T-helper 17 cell (primary cell): Measurements from ENCODE around the gene MROH2A. TPM values are rescaled to one million over a fixed set of nuclear protein-coding genes. Genes with fewer than 3 reads are reported as not detected.
A peak's percentile ranks its signal among the peaks of the same experiment; 100 is the strongest.

Experiments used
- ATAC-seq: fragments of 150-1000 bp; cut with Tn5 transposase; 2 replicates; pipeline ENCODE4 v1.10.0; 2021; ENCODE audit warnings: mild to moderate bottlenecking, moderate library complexity
- DNase-seq, 3 donors: peaks; one replicate each; pipeline versions ENCODE4 v3.0.0 to v3.0.0-alpha.2; 2020 to 2021
- H3K9me3 ChIP-seq: one replicate; pipeline ENCODE4 v1.7.0; 2013; ENCODE audit warnings: low read length, mild to moderate bottlenecking; ENCODE audit not compliant: control insufficient read depth, poor library complexity, severe bottlenecking
- H3K27ac Mint-ChIP-seq: one replicate; pipeline ENCODE4 v1.8.0; 2022; ENCODE audit warnings: mild to moderate bottlenecking, moderate library complexity, mixed read lengths
- H3K27me3 Mint-ChIP-seq: one replicate; pipeline ENCODE4 v1.8.0; 2022; ENCODE audit warnings: mixed read lengths
- H3K36me3 Mint-ChIP-seq: one replicate; pipeline ENCODE4 v1.8.0; 2022; ENCODE audit warnings: low read depth, mixed read lengths
- H3K4me1 Mint-ChIP-seq: one replicate; pipeline ENCODE4 v1.8.0; 2022; ENCODE audit warnings: mild to moderate bottlenecking, mixed read lengths
- H3K4me3 Mint-ChIP-seq: one replicate; pipeline ENCODE4 v1.8.0; 2022; ENCODE audit warnings: mild to moderate bottlenecking, moderate library complexity, mixed read lengths
- total RNA-seq, 4 donors: library from RNA in 2 of 4; stranded (reverse) in 2 of 4; gene quantifications; one replicate each; pipeline ENCODE4 v1.2.3 and lab custom pipeline; 2022 to 2026

The MROH2A gene
- total RNA-seq, 2 donors from 2014 or later: not detected

DNA sequence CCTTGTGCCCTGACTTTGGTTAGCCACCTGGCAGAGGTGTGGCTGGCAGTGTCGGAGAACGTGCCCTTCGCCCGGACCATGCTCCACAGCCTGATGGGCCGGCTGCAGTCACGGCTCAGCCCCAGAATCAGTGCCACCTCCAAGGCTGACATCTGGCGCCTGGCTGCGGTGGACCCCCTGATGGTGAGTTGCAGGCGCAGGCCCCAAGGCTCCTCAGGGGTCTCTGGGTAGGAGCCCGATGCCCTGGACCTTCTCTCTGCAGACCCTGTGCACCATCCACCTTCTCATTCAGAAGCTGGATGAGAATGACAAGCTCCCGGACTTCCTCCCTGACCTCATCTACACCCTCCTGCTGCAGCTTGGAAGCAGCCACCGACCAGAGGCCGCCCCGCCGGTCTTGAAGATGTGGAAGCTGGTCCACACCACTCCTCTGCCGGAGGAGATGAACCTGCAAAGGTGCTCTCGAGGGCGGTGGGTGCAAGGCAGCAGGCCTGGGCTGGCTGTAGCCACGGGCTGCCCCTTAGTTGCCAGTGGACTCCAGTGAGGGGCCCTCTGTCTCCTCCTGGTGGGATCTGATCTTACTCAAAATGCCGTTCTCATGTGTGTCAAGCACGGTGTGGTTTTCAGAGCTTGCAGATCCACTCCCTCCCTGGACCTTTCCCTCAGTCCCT, 44.1 kb downstream of the MROH2A start:
- no peak for DNase-seq
- no peak overlapping the region for H3K27ac Mint-ChIP-seq
- no peak overlapping the region for H3K4me3 Mint-ChIP-seq
- H3K36me3 Mint-ChIP-seq: peaks cover 6% of the 10 kb centered on the region
- H3K27me3 Mint-ChIP-seq: peaks cover 23% of the 10 kb centered on the region
- peaks cover 7% of the 10 kb centered on the region for H3K4me1 Mint-ChIP-seq
- no peak for ATAC-seq
- no peaks in the 10 kb centered on the region for H3K9me3 ChIP-seq

DNA sequence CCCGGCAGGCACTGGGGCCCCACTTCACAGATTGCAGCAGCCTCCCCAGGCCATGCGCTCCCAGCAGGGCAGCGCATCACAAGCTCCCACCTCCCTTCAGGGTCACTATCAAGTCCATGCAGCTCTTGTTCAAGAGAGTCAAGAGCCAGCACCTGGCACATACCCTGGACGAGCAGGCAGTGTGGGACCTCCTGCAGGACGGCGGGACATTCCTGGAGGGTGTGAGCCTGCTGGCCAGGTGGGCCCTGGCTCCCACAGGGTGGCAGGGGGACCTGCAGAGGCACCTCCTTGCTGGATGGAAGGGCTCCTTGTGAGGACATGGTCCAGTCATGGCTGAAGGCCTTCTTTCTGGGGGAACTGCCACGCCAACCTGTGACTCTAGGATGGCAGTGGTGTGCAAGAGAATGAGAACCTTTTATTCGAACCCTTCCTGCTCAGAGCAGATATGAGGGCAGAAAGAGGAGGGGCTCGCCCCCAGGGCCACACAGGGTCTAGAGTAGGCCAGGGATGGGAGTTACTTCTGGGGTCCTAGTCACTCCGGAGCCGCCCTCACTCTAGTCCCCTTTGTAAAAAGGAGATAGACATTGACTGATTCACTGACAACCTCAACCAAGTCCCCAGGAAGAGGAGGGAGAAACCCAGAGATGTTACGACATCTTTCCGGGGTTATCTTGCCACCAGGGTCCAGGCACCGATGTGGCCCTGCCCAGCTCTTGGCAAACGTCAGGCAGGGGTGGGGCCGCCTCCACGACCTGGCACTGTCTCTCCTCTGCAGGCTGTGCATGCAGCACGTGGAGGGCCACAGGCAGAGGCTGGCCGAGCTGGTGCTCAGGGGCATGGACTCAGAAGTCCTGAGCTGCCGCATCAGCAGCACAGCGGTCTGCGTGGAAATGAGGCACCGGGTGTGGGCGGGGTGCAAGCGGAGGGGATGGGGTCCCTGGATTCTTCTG, 44.9 kb downstream of the MROH2A start:
- Mint-ChIP-seq H3K36me3 (peaks cover 6% of the 10 kb centered on the region), H3K4me1 (peaks cover 6% of the 10 kb centered on the region), H3K27me3 (peaks cover 19% of the 10 kb centered on the region)

GRCh38 chr2:233823731-233824121, 45.6 kb downstream of the MROH2A start:
- Mint-ChIP-seq H3K27me3 (peaks cover 16% of the 10 kb centered on the region), H3K27ac (no peak overlapping the region)

More for the DNA sequence above, 44.9 kb downstream of the MROH2A start:
- ATAC-seq (no peak), DNase-seq (peak in 1 of 3 donors; percentile 1)
- no peaks in the 10 kb centered on the region for H3K9me3 ChIP-seq
- H3K4me3 Mint-ChIP-seq: no peak overlapping the region
- no peak overlapping the region for H3K27ac Mint-ChIP-seq

DNA sequence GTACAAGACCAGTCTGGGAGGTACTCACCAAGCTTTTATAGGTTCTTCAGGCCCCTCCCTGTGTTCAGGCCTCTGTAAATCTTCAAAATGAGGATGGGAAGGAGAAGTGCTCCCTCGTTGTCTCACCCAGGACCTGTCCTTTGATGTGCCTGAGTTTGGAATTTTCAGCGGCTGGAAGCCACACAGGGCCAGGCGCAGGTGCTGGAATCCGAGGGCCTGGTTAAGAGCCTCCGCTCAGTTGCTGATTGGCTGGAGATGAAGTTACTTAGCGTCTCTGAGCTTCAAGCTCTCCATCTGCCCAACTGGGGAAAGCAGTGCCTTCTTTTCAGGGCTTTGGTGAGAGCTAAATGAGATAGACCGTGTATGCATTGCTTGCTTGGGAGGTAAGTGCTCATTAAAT, 46.2 kb downstream of the MROH2A start:
- no peak for ATAC-seq

More at GRCh38 chr2:233823731-233824121, 45.6 kb downstream of the MROH2A start:
- H3K9me3 ChIP-seq: no peaks in the 10 kb centered on the region
- Mint-ChIP-seq H3K36me3 (peaks cover 6% of the 10 kb centered on the region), H3K4me3 (no peak overlapping the region), H3K4me1 (peaks cover 5% of the 10 kb centered on the region)
- no peak for ATAC-seq
- DNase-seq: no peak

DNA sequence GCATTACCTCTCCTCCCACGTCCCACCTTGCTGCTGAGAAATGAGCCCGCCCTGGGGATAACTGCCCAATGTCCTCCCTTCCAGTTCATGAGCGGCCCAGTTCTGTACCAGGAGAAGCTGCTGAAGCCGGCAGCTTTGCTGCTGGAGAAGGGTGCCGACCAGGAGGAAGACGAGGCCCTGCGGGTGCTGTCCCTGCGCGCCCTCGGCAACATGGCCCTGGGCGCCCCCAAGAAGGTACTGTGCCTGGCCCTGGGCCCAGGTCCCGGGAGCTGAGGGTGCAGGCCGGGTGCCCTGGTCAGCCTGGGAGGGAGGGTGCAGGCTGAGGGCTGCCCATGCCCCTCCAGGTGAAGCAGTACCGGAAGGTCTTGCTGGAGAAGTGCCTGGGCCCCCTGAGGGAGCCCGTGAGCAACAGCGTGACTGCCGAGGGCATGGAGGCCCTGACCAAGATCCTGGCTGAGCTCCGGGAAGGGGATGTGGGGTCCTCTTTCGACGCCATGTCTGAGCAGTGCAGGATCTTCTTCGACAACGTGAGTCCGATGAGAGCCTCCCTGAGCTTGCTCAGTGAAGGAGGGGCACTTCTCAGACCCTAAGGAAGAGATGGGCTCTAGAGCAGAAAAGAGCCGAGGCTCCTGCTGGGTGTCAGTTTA, 50.5 kb downstream of the MROH2A start:
- no peaks in the 10 kb centered on the region for H3K9me3 ChIP-seq
- peak in 2 of 3 donors; percentile 1 to 5 for DNase-seq
- Mint-ChIP-seq H3K27me3 (no peaks in the 10 kb centered on the region), H3K27ac (no peak overlapping the region), H3K4me3 (no peak overlapping the region), H3K36me3 (peaks cover 6% of the 10 kb centered on the region), H3K4me1 (no peaks in the 10 kb centered on the region)
- no peak for ATAC-seq

More for the DNA sequence above, 46.2 kb downstream of the MROH2A start:
- H3K4me1 Mint-ChIP-seq: peaks cover 5% of the 10 kb centered on the region
- H3K4me3 Mint-ChIP-seq: no peak overlapping the region
- H3K36me3 Mint-ChIP-seq: peaks cover 6% of the 10 kb centered on the region
- peaks cover 16% of the 10 kb centered on the region for H3K27me3 Mint-ChIP-seq
- H3K9me3 ChIP-seq: no peaks in the 10 kb centered on the region
- DNase-seq: no peak
- no peak overlapping the region for H3K27ac Mint-ChIP-seq

GRCh38 chr2:233829193-233830110, 51.3 kb downstream of the MROH2A start:
- Mint-ChIP-seq H3K27me3 (no peaks in the 10 kb centered on the region), H3K36me3 (peaks cover 6% of the 10 kb centered on the region), H3K27ac (no peak overlapping the region), H3K4me1 (no peaks in the 10 kb centered on the region), H3K4me3 (no peak overlapping the region)
- H3K9me3 ChIP-seq: no peaks in the 10 kb centered on the region
- DNase-seq (peak in 2 of 3 donors; percentile 1 to 3), ATAC-seq (no peak)

DNA sequence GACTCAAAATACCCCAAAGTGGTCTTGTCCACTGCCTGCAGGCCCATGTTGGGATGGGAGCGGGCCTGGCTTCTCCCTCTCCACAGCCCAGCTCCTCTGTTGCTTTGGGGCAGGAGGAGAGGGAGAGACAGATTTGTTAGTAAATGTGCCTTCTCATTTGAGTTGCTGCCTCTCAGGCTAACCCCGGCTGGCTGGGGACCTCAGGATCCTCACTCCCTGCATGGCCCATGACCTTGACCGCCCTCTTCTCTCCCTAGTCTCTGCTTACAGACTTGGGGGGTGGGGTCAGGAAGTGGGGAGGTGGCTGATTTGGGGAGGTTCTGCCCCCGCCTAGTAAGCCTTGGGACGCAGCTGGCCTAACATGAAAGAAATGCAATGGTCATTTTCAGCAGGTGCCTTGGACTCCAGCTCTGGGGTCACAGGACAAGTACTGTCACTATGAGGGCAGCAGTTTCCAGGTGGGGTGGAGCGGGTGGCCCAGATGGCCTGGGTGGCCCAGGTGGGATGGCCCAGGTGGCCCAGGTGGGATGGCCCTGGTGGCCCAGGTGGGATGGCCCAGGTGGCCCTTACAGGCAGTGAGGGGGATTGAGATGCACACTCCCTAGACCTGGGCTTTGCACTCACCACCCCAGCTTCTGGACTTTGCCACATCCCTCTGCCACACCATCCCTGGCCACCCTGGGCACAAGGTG, 52.1 kb downstream of the MROH2A start:
- Mint-ChIP-seq H3K27ac (no peak overlapping the region), H3K4me1 (no peaks in the 10 kb centered on the region), H3K27me3 (no peaks in the 10 kb centered on the region), H3K36me3 (peaks cover 2% of the 10 kb centered on the region), H3K4me3 (no peak overlapping the region)
- peak in 1 of 3 donors; percentile 1 for DNase-seq
- ATAC-seq: no peak
- no peaks in the 10 kb centered on the region for H3K9me3 ChIP-seq

- peak in 2 of 3 donors; percentile 5 to 7 for DNase-seq
- H3K27ac Mint-ChIP-seq: no peak overlapping the region
- peaks cover 1% of the 10 kb centered on the region for H3K36me3 Mint-ChIP-seq
- no peaks in the 10 kb centered on the region for H3K4me1 Mint-ChIP-seq
- no peak overlapping the region for H3K4me3 Mint-ChIP-seq
- no peak for ATAC-seq
- H3K9me3 ChIP-seq: no peaks in the 10 kb centered on the region
- H3K27me3 Mint-ChIP-seq: no peaks in the 10 kb centered on the region
Measured at GRCh38 chr2:233831011-233831721, 53.0 kb downstream of the MROH2A start.

DNA sequence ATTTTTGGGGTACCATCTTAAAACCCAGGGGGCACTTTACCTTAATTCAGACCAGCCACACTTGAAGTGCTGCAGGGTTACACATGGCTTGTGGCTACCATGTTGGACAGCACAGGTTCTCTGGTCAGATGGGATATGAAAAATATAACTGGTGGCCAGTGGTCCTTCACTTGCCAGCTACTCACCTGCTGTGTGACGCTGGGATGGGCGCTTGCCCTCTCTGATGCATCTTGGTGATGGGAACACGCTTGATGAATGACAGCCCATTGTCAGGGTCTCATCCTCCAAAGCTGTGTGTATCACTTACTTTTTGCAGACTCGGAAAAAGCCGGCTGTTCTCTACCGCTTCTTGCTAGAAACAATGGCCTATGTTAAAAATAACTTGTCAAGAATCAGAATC, 53.7 kb downstream of the MROH2A start:
- DNase-seq (no peak), ATAC-seq (no peak)
- H3K27me3 Mint-ChIP-seq: no peaks in the 10 kb centered on the region
- no peaks in the 10 kb centered on the region for H3K9me3 ChIP-seq
- no peaks in the 10 kb centered on the region for H3K36me3 Mint-ChIP-seq
- no peak overlapping the region for H3K4me3 Mint-ChIP-seq
- no peak overlapping the region for H3K27ac Mint-ChIP-seq
- no peaks in the 10 kb centered on the region for H3K4me1 Mint-ChIP-seq

DNA sequence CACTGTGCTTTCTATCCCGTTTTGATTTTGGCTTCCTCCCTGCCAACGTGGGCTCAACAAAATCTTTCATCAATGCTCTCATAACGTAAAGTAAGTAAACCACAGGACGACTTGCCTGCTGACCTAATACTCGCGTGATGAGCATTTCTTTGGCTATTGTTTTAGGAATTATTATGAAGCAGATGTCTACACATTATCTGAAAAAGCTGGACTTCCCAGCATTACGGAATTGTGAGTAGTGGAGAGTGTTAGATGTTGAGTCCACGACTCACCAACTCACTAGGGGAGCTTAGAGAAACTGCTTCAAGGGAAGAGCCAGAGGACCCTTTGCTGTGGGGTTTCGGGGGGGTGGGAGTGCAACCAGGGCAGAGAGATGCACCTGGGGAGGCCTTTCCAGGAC, 54.3 kb downstream of the MROH2A start:
- no peaks in the 10 kb centered on the region for H3K4me1 Mint-ChIP-seq
- H3K4me3 Mint-ChIP-seq: no peak overlapping the region
- H3K27ac Mint-ChIP-seq: no peak overlapping the region
- H3K36me3 Mint-ChIP-seq: no peaks in the 10 kb centered on the region
- ATAC-seq (no peak), DNase-seq (no peak)
- no peaks in the 10 kb centered on the region for H3K9me3 ChIP-seq
- H3K27me3 Mint-ChIP-seq: no peaks in the 10 kb centered on the region

- no peaks in the 10 kb centered on the region for H3K27me3 Mint-ChIP-seq
- peaks cover under 1% of the 10 kb centered on the region for H3K4me1 Mint-ChIP-seq
- H3K9me3 ChIP-seq: no peaks in the 10 kb centered on the region
- H3K36me3 Mint-ChIP-seq: no peaks in the 10 kb centered on the region
- DNase-seq (no peak), ATAC-seq (no peak)
- no peak overlapping the region for H3K4me3 Mint-ChIP-seq
- H3K27ac Mint-ChIP-seq: no peak overlapping the region
Measured at GRCh38 chr2:233832869-233833311, 54.8 kb downstream of the MROH2A start.
